Neutrophil (primary cell): ENCODE measurements around the gene TNS2.

Source experiments
- H3K27ac ChIP-seq: fragments of 200-600 bp; sonication (generic); 2 replicates; pipeline ENCODE4 v1.5.1; 2016; ENCODE audit warnings: mild to moderate bottlenecking, moderate library complexity
- H3K27me3 ChIP-seq: fragments of 200-600 bp; sonication (generic); 2 replicates; pipeline ENCODE4 v1.6.0; 2016; ENCODE audit warnings: mild to moderate bottlenecking
- H3K36me3 ChIP-seq: fragments of 200-600 bp; sonication (generic); 2 replicates; pipeline ENCODE4 v1.5.1; 2017
- H3K4me1 ChIP-seq, 2 experiments: fragments of 200-600 bp in 1 of 2; sonication (generic) in 1 of 2; 1 replicate in 1 of 2; 2 replicates in 1 of 2; pipeline versions ENCODE4 v1.5.1 to v1.6.1; 2013 to 2016; ENCODE audit warnings: low read depth in 1 of 2, low read length in 1 of 2, mild to moderate bottlenecking in 1 of 2, moderate library complexity in 1 of 2; ENCODE audit not compliant: control insufficient read depth in 1 of 2, insufficient read depth in 1 of 2
- H3K4me3 ChIP-seq, 2 experiments: fragments of 200-600 bp in 1 of 2; sonication (generic) in 1 of 2; 1 replicate in 1 of 2; 2 replicates in 1 of 2; pipeline ENCODE4 v1.5.1; 2013 to 2016; ENCODE audit warnings: low read depth in 1 of 2, low read length in 1 of 2, mild to moderate bottlenecking in 1 of 2, moderate library complexity in 1 of 2
- H3K9me3 ChIP-seq: fragments of 200-600 bp; sonication (generic); 2 replicates; pipeline ENCODE4 v1.5.1; 2016
- TF ChIP-seq, protein P1 (sequence below): fragments of 200-600 bp; sonication (generic); IDR thresholded peaks from 2 replicates; pipeline ENCODE4 v1.5.1; 2016; ENCODE audit warnings: antibody characterized with exemption

TNS2 gene

DNA sequence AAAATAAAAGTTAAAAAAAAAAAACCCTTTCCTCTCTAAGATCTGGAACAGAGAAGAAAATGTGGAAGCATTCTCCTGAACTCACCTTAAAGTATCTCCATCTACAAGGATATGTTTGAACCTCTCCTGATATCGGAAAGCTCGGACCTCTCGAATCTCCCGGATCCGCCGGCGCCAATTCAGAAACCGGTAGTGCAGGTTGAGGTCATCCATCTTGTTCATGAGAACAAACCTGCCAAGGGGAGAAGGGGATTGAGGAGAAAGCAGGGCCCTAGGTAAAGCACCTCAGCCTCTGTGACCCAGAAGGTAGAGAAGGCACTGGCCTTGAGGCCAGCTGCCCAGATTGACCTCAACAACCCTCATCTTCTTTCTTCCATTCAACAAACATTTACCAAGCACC lies 27.2 kb downstream of the TNS2 start:
- Histone ChIP-seq H3K9me3 (no peaks in the 10 kb centered on the region), H3K4me1 (peaks cover 38 to 40% of the 10 kb centered on the region in 2 experiments), H3K36me3 (peaks cover 33% of the 10 kb centered on the region), H3K27me3 (no peaks in the 10 kb centered on the region), H3K4me3 (no peak overlapping the region), H3K27ac (no peak overlapping the region)
- TF ChIP-seq, protein P1, sequence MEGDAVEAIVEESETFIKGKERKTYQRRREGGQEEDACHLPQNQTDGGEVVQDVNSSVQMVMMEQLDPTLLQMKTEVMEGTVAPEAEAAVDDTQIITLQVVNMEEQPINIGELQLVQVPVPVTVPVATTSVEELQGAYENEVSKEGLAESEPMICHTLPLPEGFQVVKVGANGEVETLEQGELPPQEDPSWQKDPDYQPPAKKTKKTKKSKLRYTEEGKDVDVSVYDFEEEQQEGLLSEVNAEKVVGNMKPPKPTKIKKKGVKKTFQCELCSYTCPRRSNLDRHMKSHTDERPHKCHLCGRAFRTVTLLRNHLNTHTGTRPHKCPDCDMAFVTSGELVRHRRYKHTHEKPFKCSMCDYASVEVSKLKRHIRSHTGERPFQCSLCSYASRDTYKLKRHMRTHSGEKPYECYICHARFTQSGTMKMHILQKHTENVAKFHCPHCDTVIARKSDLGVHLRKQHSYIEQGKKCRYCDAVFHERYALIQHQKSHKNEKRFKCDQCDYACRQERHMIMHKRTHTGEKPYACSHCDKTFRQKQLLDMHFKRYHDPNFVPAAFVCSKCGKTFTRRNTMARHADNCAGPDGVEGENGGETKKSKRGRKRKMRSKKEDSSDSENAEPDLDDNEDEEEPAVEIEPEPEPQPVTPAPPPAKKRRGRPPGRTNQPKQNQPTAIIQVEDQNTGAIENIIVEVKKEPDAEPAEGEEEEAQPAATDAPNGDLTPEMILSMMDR, result no peak

DNA sequence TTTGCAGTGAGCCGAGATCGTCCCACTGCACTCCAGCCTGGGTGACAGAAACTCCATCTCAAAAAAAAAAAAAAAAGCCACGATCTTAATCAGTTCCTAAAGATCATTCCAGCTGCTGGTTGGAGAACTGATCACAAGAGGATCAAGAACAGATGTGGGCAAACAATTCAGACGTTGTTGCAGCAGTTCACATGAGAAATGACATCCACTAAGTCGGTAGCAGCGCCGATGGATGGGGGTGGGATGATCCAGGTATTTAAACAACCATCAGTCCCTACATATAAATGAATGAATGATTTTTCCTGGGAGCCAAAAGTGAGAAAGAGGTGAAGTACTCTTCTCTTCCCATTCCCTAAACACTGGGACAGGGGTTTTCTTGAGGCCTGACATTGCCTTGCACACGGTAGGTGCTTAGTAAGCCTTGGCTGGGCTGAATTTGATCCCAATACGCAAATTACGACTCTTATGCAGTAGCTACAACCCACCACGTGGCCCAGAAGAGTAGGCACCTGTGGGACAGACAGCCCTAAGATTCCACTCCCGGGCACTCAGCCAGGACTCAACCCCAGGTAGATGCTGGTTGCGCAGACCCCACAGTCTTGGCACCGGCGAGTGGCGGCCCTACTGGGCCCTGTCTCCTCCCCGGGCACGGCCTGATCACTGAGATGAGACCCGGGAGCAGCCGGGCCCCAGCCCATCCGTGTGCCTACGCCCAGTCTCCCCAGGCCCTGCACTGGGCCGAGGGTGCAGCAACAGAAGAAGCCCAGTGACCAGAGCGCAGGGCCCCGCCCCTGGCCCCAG lies 28.8 kb downstream of the TNS2 start:
- Histone ChIP-seq H3K27ac (peak overlapping the region; percentile 68), H3K9me3 (no peaks in the 10 kb centered on the region), H3K36me3 (peaks cover 33% of the 10 kb centered on the region), H3K27me3 (no peaks in the 10 kb centered on the region), H3K4me3 (peak overlapping the region; percentile 60 to 88), H3K4me1 (peaks cover 24 to 25% of the 10 kb centered on the region in 2 experiments)
- TF ChIP-seq, protein P1, result no peak

DNA sequence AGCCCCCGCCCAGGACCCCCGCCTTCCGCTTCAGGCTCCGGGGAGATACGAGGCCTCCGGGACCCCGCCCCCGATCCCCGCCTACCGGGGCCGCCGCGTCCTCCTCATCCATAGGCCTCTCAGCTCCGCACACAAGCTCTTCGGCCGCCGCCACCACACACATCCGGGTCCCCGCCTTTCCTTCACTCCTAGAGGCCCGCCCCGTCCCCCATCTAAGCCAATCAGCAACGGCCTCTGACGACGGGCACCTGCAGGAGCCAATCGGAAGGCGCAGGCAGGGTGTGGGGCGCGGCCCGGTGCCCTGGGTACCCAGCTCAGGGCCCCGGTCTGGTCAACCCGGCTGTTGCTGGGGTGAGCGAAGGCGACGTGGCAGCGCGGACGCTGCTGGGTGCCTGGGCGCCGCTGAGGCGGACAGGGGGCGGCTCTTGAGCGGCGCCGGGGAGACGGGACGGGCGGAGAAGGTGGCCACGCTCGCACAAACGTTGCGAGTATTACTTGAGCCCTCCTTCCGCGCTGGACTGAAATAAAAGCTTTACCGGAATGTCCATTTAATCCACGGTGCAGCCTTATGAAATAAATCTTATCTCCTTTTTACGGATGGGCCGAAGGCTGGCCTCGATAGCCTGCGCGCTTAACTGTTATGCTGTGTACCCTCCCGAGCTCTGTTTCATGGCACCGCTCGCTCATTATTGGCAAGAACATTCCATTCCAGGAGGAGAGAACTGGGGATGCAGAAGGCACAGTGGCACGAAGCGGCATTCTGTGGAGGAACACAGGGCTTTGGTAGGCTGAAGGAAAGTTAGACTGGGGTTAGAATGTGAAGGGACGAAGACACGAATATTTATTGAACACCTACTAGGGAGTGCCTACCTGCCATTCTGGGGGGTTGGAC lies 29.6 kb downstream of the TNS2 start, which contains the start of gene SPRYD3:
TSS of gene SPRYD3 (minus strand) at position 165 of the 892 bp plus-strand sequence. CDS start at position 108, 57 bp downstream.
- Histone ChIP-seq H3K36me3 (peaks cover 26% of the 10 kb centered on the region), H3K27ac (peak within 1 kb of the TSS; percentile 68), H3K4me3 (peak within 1 kb of the TSS; percentile 60 to 88), H3K4me1 (peaks cover 24 to 25% of the 10 kb centered on the region in 2 experiments), H3K27me3 (no peaks in the 10 kb centered on the region), H3K9me3 (no peaks in the 10 kb centered on the region)
- TF ChIP-seq, protein P1, result peak; percentile 47

DNA sequence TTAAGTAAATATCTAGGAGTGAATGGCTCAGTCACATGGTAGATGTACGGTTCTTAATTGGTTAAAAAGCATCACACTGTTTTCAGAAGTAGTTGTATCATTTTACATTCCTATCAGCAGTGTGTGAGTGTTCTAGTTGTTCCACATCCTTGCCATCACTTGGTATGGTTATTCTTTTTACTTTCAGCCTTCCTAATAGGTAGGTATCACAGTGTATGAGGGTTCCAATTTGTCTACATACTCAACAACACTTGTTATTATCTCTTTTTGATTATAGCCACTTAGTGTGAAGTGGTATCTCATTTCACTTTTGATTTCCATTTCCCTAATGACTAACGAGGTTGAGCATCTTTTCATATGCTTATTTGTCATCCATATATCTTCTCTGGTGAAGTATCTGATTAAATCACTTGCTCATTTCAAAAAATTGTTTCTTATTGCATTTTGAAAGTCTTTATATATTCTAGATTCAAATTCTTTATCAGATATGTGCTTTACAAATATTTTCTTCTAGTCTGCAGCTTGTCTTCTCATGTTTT lies 32.8 kb downstream of the TNS2 start:
- TF ChIP-seq, protein P1, result no peak
- H3K4me3 ChIP-seq, result no peak overlapping the region
- H3K27me3 ChIP-seq, result peaks cover 7% of the 10 kb centered on the region
- peaks cover 15% of the 10 kb centered on the region in 2 experiments for H3K4me1 ChIP-seq
- H3K36me3 ChIP-seq, result no peaks in the 10 kb centered on the region
- H3K9me3 ChIP-seq, result no peaks in the 10 kb centered on the region
- H3K27ac ChIP-seq, result no peak overlapping the region

DNA sequence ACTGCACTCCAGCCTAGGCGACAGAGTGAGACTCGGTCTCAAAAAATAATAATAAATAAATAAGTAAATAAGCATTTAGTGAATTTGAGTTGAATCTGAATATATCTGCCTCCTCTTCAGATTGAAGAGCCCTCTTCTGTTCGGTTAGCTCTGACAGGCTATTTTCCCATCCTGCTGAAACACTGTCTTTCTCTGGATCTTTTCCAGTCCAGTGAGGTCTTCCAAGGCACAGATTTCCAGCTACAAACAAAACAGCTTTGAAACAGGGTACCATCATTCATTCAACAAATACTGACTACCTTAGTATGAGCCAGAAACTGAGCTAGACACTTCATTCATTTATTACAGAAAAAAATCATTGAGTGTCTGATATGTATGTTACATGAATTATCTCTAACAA lies 36.5 kb downstream of the TNS2 start:
- TF ChIP-seq, protein P1, result no peak
- no peaks in the 10 kb centered on the region for H3K4me1 ChIP-seq

More for the DNA sequence above, 36.5 kb downstream of the TNS2 start:
- Histone ChIP-seq H3K36me3 (no peaks in the 10 kb centered on the region), H3K27me3 (peaks cover 7% of the 10 kb centered on the region), H3K9me3 (no peaks in the 10 kb centered on the region), H3K4me3 (no peak overlapping the region), H3K27ac (no peak overlapping the region)
